Measurements from ENCODE around the gene SETMAR. TPM values are rescaled to one million over a fixed set of nuclear protein-coding genes. Genes with fewer than 3 reads are reported as not detected.

SETMAR gene
- total RNA-seq, 1 donor from 2014 or later: 40.0 TPM

GRCh38 chr3:4351164-4351855 lies 48.1 kb downstream of the SETMAR start:
- H3K9me3 ChIP-seq: no peaks in the 10 kb centered on the region
- peak overlapping the region in 1 of 2 donors; percentile 23 for H3K4me3 ChIP-seq
- H3K27me3 ChIP-seq: no peaks in the 10 kb centered on the region
- DNase-seq (ENCODE audit: extremely low spot score in 2 of 2): no peak
- no peak overlapping the region for H3K27ac ChIP-seq
- H3K36me3 ChIP-seq: no peaks in the 10 kb centered on the region
- H3K4me1 ChIP-seq: peaks cover 9% of the 10 kb centered on the region
- TF ChIP-seq POLR2A (IDR thresholded peaks at IDR 0.05) (no peak), POLR2AphosphoS5 (IDR thresholded peaks at IDR 0.05; ENCODE audit: insufficient read depth in 1 of 2, low read depth in 1 of 2) (peak in 1 of 2 donors; percentile 2), CTCF (IDR thresholded peaks at IDR 0.05) (peak in 1 of 3 experiments; percentile 8)
- intact Hi-C loops (cut with DNase I): loop anchor here (5.0 to 10.0 kb wide), 2 partner anchors 143 to 281 kb away; partner anchors contain the start of gene ITPR1

- Histone ChIP-seq H3K9me3 (no peaks in the 10 kb centered on the region), H3K4me3 (no peak overlapping the region), H3K36me3 (no peaks in the 10 kb centered on the region), H3K27me3 (no peaks in the 10 kb centered on the region), H3K27ac (no peak overlapping the region), H3K4me1 (peaks cover 13% of the 10 kb centered on the region)
- no peak for DNase-seq (ENCODE audit: extremely low spot score in 2 of 2)
- intact Hi-C loops (cut with DNase I): loop anchor here (5.0 to 10.0 kb wide), 2 partner anchors 143 to 280 kb away; partner anchors contain the start of gene ITPR1
- TF ChIP-seq POLR2A (IDR thresholded peaks at IDR 0.05) (no peak), CTCF (IDR thresholded peaks at IDR 0.05) (no peak), POLR2AphosphoS5 (IDR thresholded peaks at IDR 0.05; ENCODE audit: insufficient read depth in 1 of 2, low read depth in 1 of 2) (no peak)
Observed at GRCh38 chr3:4351872-4352271, 48.7 kb downstream of the SETMAR start.

- peaks cover 13% of the 10 kb centered on the region for H3K4me1 ChIP-seq
- intact Hi-C loops (cut with DNase I): loop anchor here (10.0 kb wide), 1 partner anchor 139 kb away; the partner anchor contains the start of gene ITPR1
- no peak overlapping the region for H3K4me3 ChIP-seq
- H3K27me3 ChIP-seq: no peaks in the 10 kb centered on the region
- no peaks in the 10 kb centered on the region for H3K9me3 ChIP-seq
- no peaks in the 10 kb centered on the region for H3K36me3 ChIP-seq
- H3K27ac ChIP-seq: peak overlapping the region; percentile 14
- DNase-seq (ENCODE audit: extremely low spot score in 2 of 2): no peak
- TF ChIP-seq POLR2A (IDR thresholded peaks at IDR 0.05) (no peak), CTCF (IDR thresholded peaks at IDR 0.05) (no peak), POLR2AphosphoS5 (IDR thresholded peaks at IDR 0.05; ENCODE audit: insufficient read depth in 1 of 2, low read depth in 1 of 2) (no peak)
Observed at GRCh38 chr3:4355401-4356219, 52.4 kb downstream of the SETMAR start.

GRCh38 chr3:4356220-4356540 lies 53.0 kb downstream of the SETMAR start:
- intact Hi-C loops (cut with DNase I): loop anchor here (10.0 kb wide), 1 partner anchor 139 kb away; the partner anchor contains the start of gene ITPR1
- no peak for TF ChIP-seq CTCF (IDR thresholded peaks at IDR 0.05)
- no peak for TF ChIP-seq POLR2AphosphoS5 (IDR thresholded peaks at IDR 0.05; ENCODE audit: insufficient read depth in 1 of 2, low read depth in 1 of 2)
- no peak for TF ChIP-seq POLR2A (IDR thresholded peaks at IDR 0.05)
- peak overlapping the region; percentile 14 for H3K27ac ChIP-seq

More at GRCh38 chr3:4356220-4356540, 53.0 kb downstream of the SETMAR start:
- Histone ChIP-seq H3K9me3 (no peaks in the 10 kb centered on the region), H3K36me3 (no peaks in the 10 kb centered on the region), H3K27me3 (no peaks in the 10 kb centered on the region), H3K4me1 (peaks cover 13% of the 10 kb centered on the region), H3K4me3 (no peak overlapping the region)
- DNase-seq (ENCODE audit: extremely low spot score in 2 of 2): no peak
